Psoas muscle (tissue), 8 donors: ENCODE results near the gene DUOX2. TPM values are rescaled to one million over a fixed set of nuclear protein-coding genes. Genes with fewer than 3 reads are reported as not detected.

Experiments
- ATAC-seq, 4 donors: fragments of 200-7000 bp; cut with Tn5 transposase; one replicate each; pipeline ENCODE4 v1.9.1; 2020; ENCODE audit warnings: moderate library complexity in 3 of 4, mild to moderate bottlenecking in 2 of 4
- DNase-seq, 2 donors: peaks; one replicate each; pipeline ENCODE4 v3.0.0-alpha.2; 2020
- H3K27ac ChIP-seq: fragments of 200-600 bp; one replicate; pipeline ENCODE4 v1.8.0; 2022
- H3K27me3 ChIP-seq, 3 donors: fragments of 200-600 bp in 1 of 3; one replicate each; pipeline versions ENCODE4 v1.6.1 to v1.8.0; 2013 to 2022; ENCODE audit warnings: low read length in 2 of 3, mild to moderate bottlenecking in 2 of 3, moderate library complexity in 1 of 3; ENCODE audit not compliant: insufficient read depth in 3 of 3
- H3K36me3 ChIP-seq, 2 donors: fragments of 200-600 bp in 1 of 2; one replicate each; pipeline versions ENCODE4 v1.6.1 to v1.8.0; 2013 to 2022; ENCODE audit warnings: low read depth in 1 of 2, mild to moderate bottlenecking in 1 of 2, moderate library complexity in 1 of 2; ENCODE audit not compliant: insufficient read depth in 1 of 2
- H3K4me1 ChIP-seq: fragments of 200-600 bp; one replicate; pipeline ENCODE4 v1.8.0; 2022
- H3K4me3 ChIP-seq: fragments of 200-600 bp; one replicate; pipeline ENCODE4 v1.8.0; 2022; ENCODE audit warnings: mild to moderate bottlenecking
- H3K9me3 ChIP-seq: fragments of 200-600 bp; one replicate; pipeline ENCODE4 v1.8.0; 2022
- WGBS, 3 donors: extraction: QIAGEN DNeasy Blood & Tissue Kit; methylation state at CpG; one replicate each; pipeline versions ENCODE4 v1.1.6 to v1.1.7; 2013; 5-methylcytosine and 5-hydroxymethylcytosine counted together
- intact Hi-C, 2 donors: fragments of 100-400 bp; cut with DNase I; formaldehyde crosslinking; loops; one replicate each; pipeline versions ENCODE4 v1.11.0 to v1.14.2; 2022
- polyA plus RNA-seq, 3 donors: library from polyadenylated mRNA; stranded (reverse); fragments of 200-250 nt; gene quantifications; one replicate each; pipeline ENCODE4 v1.2.3, GENCODE V29; 2013
- total RNA-seq, 4 donors: library from RNA; stranded (reverse); fragmentation: NEBNext Ultra II Directional in 2 of 4; extraction: Animal tissue kit (Norgen Biotek cat#: 25700) in 2 of 4; gene quantifications; one replicate each; pipeline versions ENCODE4 v1.2.1 to v1.2.4, GENCODE V29; 2021 to 2023
- TF ChIP-seq, protein P1 (sequence below): fragments of 200-600 bp; IDR thresholded peaks from one replicate; pipeline ENCODE4 v1.8.0; 2022; ENCODE audit warnings: antibody characterized with exemption
- donor health status: healthy with polysubstance abuse.
- donor health status: DM: no; HTN: no; CAD: no; lungs with moderate emphysema.
- donor health status: Bipolar disorder and iron deficiency.
- donor health status: healthy.
- donor health status: DM: yes; HTN: yes; CAD: no.
- donor health status: DM: no; HTN: no; CAD: no.
- donor health status: DM: no; HTN: no; CAD: no.
- donor health status: DM: yes; HTN: yes; CAD: no.

The DUOX2 gene
- total and polyA plus RNA-seq, 7 donors: 0.01 to 0.73 (median 0.04) TPM; not detected in 2

DNA sequence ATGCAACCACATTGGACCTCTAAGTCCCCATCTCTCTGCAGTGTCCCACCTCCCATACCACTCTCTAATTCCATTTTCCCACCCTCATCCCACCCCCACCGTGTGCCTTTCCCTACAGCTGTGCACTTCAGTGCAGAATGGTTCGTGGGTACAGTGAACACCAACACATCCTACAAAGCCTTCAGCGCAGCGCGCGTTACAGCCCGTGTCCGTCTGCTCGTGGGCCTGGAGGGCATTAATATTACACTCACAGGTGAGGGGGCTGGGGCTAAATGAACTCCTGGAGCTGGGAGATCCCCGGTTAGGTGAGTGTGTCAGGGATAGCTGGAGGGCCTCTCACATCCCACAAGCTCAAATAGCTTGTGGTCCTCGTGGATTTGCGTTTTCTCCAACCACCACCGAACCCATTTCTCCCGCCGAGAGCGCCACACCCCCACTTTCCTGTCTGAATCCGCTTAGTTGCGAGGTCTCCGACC is 2.1 kb upstream of the DUOX2 start:
- peaks cover 0 to 83% (median 40%) of the 10 kb centered on the region in 3 donors for H3K27me3 ChIP-seq
- TF ChIP-seq, protein P1, sequence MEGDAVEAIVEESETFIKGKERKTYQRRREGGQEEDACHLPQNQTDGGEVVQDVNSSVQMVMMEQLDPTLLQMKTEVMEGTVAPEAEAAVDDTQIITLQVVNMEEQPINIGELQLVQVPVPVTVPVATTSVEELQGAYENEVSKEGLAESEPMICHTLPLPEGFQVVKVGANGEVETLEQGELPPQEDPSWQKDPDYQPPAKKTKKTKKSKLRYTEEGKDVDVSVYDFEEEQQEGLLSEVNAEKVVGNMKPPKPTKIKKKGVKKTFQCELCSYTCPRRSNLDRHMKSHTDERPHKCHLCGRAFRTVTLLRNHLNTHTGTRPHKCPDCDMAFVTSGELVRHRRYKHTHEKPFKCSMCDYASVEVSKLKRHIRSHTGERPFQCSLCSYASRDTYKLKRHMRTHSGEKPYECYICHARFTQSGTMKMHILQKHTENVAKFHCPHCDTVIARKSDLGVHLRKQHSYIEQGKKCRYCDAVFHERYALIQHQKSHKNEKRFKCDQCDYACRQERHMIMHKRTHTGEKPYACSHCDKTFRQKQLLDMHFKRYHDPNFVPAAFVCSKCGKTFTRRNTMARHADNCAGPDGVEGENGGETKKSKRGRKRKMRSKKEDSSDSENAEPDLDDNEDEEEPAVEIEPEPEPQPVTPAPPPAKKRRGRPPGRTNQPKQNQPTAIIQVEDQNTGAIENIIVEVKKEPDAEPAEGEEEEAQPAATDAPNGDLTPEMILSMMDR: no peak
- H3K36me3 ChIP-seq: no peaks in the 10 kb centered on the region
- ATAC-seq (no peak), DNase-seq (no peak)
- no peak overlapping the region for H3K27ac ChIP-seq
- H3K9me3 ChIP-seq: no peaks in the 10 kb centered on the region
- intact Hi-C loops: no loop called here
- peaks cover 22% of the 10 kb centered on the region for H3K4me1 ChIP-seq
- WGBS, 3 donors: 26 to 35% (median 30%) methylated on average over 19 of the region's 19 CpGs
- no peak overlapping the region for H3K4me3 ChIP-seq

DNA sequence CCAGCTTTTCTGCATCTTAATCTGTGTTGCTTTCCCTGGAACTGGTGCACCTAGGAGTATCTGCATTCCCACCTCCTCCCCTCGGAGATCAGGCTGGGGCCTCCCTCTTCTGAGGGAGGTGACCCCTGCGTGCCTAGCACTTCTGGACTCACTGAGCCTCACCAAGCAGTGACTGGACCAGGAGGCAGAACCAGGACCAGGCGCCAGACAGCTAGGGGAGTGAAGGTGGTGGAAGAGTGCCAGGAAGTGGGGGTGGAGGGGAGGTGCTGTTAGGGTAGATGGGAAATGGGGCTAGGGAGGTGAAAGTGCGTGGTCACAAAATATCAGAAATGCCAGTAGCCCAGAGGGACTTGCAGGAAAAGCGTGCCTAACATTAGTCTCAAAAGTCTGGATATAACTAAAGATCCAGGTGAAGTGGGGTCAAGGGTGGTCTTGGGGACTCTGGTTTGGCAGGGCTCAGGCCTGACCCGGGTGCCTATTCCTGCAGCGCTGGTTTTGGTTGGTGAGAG is 1.4 kb upstream of the DUOX2 start:
- peaks cover 0 to 78% (median 41%) of the 10 kb centered on the region in 3 donors for H3K27me3 ChIP-seq
- H3K4me3 ChIP-seq: no peak overlapping the region
- ATAC-seq (no peak), DNase-seq (no peak)
- peaks cover 22% of the 10 kb centered on the region for H3K4me1 ChIP-seq
- intact Hi-C loops: no loop called here
- H3K36me3 ChIP-seq: no peaks in the 10 kb centered on the region
- H3K9me3 ChIP-seq: no peaks in the 10 kb centered on the region
- 45 to 58% (median 56%) methylated on average over 7 of the region's 7 CpGs for WGBS, 3 donors
- no peak overlapping the region for H3K27ac ChIP-seq
- TF ChIP-seq, protein P1: no peak

- TF ChIP-seq, protein P1: no peak
- H3K36me3 ChIP-seq: no peaks in the 10 kb centered on the region
- H3K27ac ChIP-seq: no peak overlapping the region
- WGBS, 3 donors: 3 to 22% (median 9%) methylated on average over 2 of the region's 2 CpGs
- peaks cover 22% of the 10 kb centered on the region for H3K4me1 ChIP-seq
- H3K4me3 ChIP-seq: no peak overlapping the region
- DNase-seq (no peak), ATAC-seq (no peak)
- H3K9me3 ChIP-seq: no peaks in the 10 kb centered on the region
- H3K27me3 ChIP-seq: peaks cover 1 to 79% (median 47%) of the 10 kb centered on the region in 3 donors
- intact Hi-C loops: no loop called here
These were observed 746 bp upstream of the DUOX2 start for GRCh38 chr15:45114751-45115085.

DNA sequence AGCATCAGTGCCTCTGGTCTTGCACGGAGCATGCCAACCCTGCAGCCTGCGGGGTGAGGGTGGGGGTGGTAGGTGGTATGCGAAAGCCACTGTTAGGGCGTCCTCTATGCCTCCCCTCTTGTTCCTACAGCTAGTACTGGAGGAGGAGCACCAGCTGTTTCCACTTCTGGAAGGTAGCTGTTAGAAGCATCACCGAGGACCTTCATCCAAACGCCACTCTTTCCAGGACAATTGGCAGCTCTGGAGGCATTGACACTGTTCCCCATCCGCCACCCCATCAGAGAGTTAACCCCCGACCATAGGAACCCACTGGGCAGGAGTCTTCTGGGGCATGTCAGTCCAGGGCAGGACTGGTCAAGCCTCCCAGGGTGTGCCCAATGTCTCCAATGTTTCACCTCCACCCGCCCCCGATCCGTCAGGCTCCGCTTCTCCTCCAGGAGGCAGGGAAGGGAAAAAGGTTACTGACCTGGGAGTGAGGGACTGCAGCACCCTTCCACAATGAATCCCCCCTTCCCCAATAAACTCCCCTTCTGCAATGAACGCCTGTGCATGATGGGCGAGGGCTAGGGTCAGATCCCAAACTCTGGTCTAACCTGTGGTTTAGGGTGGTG is 487 bp downstream of the DUOX2 start:
- Histone ChIP-seq H3K9me3 (no peaks in the 10 kb centered on the region), H3K27me3 (peaks cover 3 to 90% (median 50%) of the 10 kb centered on the region in 3 donors), H3K36me3 (no peaks in the 10 kb centered on the region), H3K4me3 (no peak overlapping the region), H3K4me1 (peaks cover 22% of the 10 kb centered on the region), H3K27ac (no peak overlapping the region)
- no peak for ATAC-seq
- 3 to 7% (median 7%) methylated on average over 14 of the region's 14 CpGs for WGBS, 3 donors
- DNase-seq: no peak
- TF ChIP-seq, protein P1: no peak
- intact Hi-C loops: no loop called here
